WTC11 (cell line): Measurements from ENCODE around the gene MCM3AP. TPM values are rescaled to one million over a fixed set of nuclear protein-coding genes. Genes with fewer than 3 reads are reported as not detected.

Experiments
- ATAC-seq: fragments of 200-7000 bp; cut with Tn5 transposase; 2 replicates; pipeline ENCODE4 v1.10.0; 2021; ENCODE audit warnings: mild to moderate bottlenecking, moderate library complexity
- CTCF ChIA-PET: fragments of 300-600 bp; sonication (Branson Sonifier 250); formaldehyde crosslinking; loops from one replicate; lab custom pipeline; 2021; ENCODE audit warnings: antibody characterized with exemption; lab: Charles Lee
- POLR2A ChIA-PET: fragments of 350-600 bp; sonication (Branson Sonifier 250); formaldehyde crosslinking; loops from one replicate; lab custom pipeline; 2021; ENCODE audit warnings: antibody characterized with exemption; lab: Charles Lee
- DNase-seq: peaks from one replicate; pipeline ENCODE4 v3.0.0; 2021; ENCODE audit warnings: low spot score
- H3K27ac Mint-ChIP-seq: 2 replicates; pipeline ENCODE4 v1.8.0; 2021; ENCODE audit warnings: mixed read lengths
- H3K27me3 Mint-ChIP-seq: 2 replicates; pipeline ENCODE4 v1.8.0; 2021; ENCODE audit warnings: low read depth, mild to moderate bottlenecking, moderate library complexity, mixed read lengths
- H3K36me3 Mint-ChIP-seq: 2 replicates; pipeline ENCODE4 v1.8.0; 2021; ENCODE audit warnings: mixed read lengths
- H3K4me1 Mint-ChIP-seq: 2 replicates; pipeline ENCODE4 v1.8.0; 2022; ENCODE audit warnings: mixed read lengths
- H3K4me3 Mint-ChIP-seq: 2 replicates; pipeline ENCODE4 v1.8.0; 2021; ENCODE audit warnings: mild to moderate bottlenecking, moderate library complexity, mixed read lengths
- H3K9me3 Mint-ChIP-seq: 2 replicates; pipeline ENCODE4 v1.8.0; 2021; ENCODE audit warnings: mixed read lengths
- CTCF ChIP-seq: fragments of 200-600 bp; IDR thresholded peaks from 2 replicates; pipeline ENCODE4 v1.8.0; 2022; ENCODE audit warnings: antibody characterized with exemption
- ERG ChIP-seq: fragments of 250-450 bp; sonication (Bioruptor Pico); IDR thresholded peaks from 2 replicates; pipeline ENCODE4 v1.8.0; 2021; ENCODE audit warnings: mild to moderate bottlenecking
- FOXK1 ChIP-seq: sonication (generic); formaldehyde crosslinking; IDR thresholded peaks from 2 replicates; pipeline ENCODE4 v1.8.0; 2022; ENCODE audit warnings: mild to moderate bottlenecking, moderate library complexity, missing genetic modification reagents
- FOXP4 ChIP-seq: sonication (generic); formaldehyde crosslinking; IDR thresholded peaks from 2 replicates; pipeline ENCODE4 v1.8.0; 2022; ENCODE audit warnings: mild to moderate bottlenecking, missing genetic modification reagents
- GTF2I ChIP-seq: fragments of 250-450 bp; sonication (Bioruptor Pico); conservative IDR thresholded peaks from 2 replicates; pipeline ENCODE4 v1.4.0; 2021; ENCODE audit warnings: mild to moderate bottlenecking
- MXD4 ChIP-seq: fragments of 250-450 bp; sonication (Bioruptor Pico); IDR thresholded peaks from 2 replicates; pipeline ENCODE4 v1.8.0; 2021; ENCODE audit warnings: mild to moderate bottlenecking, moderate library complexity, borderline replicate concordance
- SMAD4 ChIP-seq: sonication (generic); formaldehyde crosslinking; IDR thresholded peaks from 2 replicates; pipeline ENCODE4 v1.8.0; 2022; ENCODE audit warnings: mild to moderate bottlenecking, missing genetic modification reagents
- TEAD1 ChIP-seq: sonication (generic); formaldehyde crosslinking; IDR thresholded peaks from 2 replicates; pipeline ENCODE4 v1.8.0; 2022; ENCODE audit warnings: mild to moderate bottlenecking, missing genetic modification reagents
- TP53 ChIP-seq: sonication (generic); formaldehyde crosslinking; IDR thresholded peaks from 2 replicates; pipeline ENCODE4 v1.8.1; 2023; ENCODE audit warnings: mild to moderate bottlenecking, missing genetic modification reagents
- ZBTB43 ChIP-seq: sonication (generic); formaldehyde crosslinking; IDR thresholded peaks from 2 replicates; pipeline ENCODE4 v1.8.1; 2023; ENCODE audit warnings: mild to moderate bottlenecking, missing genetic modification reagents
- ZNF671 ChIP-seq: fragments of 250-450 bp; sonication (Bioruptor Pico); IDR thresholded peaks from 2 replicates; pipeline ENCODE4 v1.8.0; 2021; ENCODE audit warnings: mild to moderate bottlenecking
- ZSCAN18 ChIP-seq: fragments of 250-450 bp; sonication (Bioruptor Pico); IDR thresholded peaks from 2 replicates; pipeline ENCODE4 v2.1.2; 2022; ENCODE audit warnings: mild to moderate bottlenecking, moderate library complexity
- total RNA-seq: library from RNA; stranded (reverse); gene quantifications from 3 replicates; pipeline ENCODE4 v1.2.3, GENCODE V29; 2021
- TF ChIP-seq, protein P1 (sequence below): sonication (generic); formaldehyde crosslinking; IDR thresholded peaks from 2 replicates; pipeline ENCODE4 v1.8.0; 2022; ENCODE audit warnings: mild to moderate bottlenecking, missing genetic modification reagents
- TF ChIP-seq, protein P2 (sequence below): sonication (generic); formaldehyde crosslinking; IDR thresholded peaks from 2 replicates; pipeline ENCODE4 v1.8.1; 2022; ENCODE audit warnings: low read depth, missing genetic modification reagents, borderline replicate concordance
- TF ChIP-seq, protein P3 (sequence below): sonication (generic); formaldehyde crosslinking; IDR thresholded peaks from 2 replicates; pipeline ENCODE4 v1.8.1; 2023; ENCODE audit warnings: mild to moderate bottlenecking, moderate library complexity, missing genetic modification reagents
- TF ChIP-seq, protein P4 (sequence below): sonication (generic); formaldehyde crosslinking; IDR thresholded peaks from 2 replicates; pipeline ENCODE4 v1.8.1; 2023; ENCODE audit warnings: mild to moderate bottlenecking, missing genetic modification reagents, moderate library complexity

Gene MCM3AP
- total RNA-seq, 1 experiment from 2014 or later = 167 TPM

- no peak for TF ChIP-seq ERG (CRISPR knock-in tag)
Observed at GRCh38 chr21:46327711-46328110, 42.3 kb upstream of the MCM3AP start (continued).

- Mint-ChIP-seq H3K4me1 (peaks cover 25% of the 10 kb centered on the region), H3K36me3 (peaks cover 44% of the 10 kb centered on the region)
- CTCF ChIA-PET = interaction anchor here (0.8 to 1.8 kb wide), 7 partner anchors 12 to 356 kb away, joined by 3 to 5 read pairs (median 4); no protein-coding TSS in a partner anchor
- POLR2A ChIA-PET = no interaction called here
- TF ChIP-seq, protein P1, sequence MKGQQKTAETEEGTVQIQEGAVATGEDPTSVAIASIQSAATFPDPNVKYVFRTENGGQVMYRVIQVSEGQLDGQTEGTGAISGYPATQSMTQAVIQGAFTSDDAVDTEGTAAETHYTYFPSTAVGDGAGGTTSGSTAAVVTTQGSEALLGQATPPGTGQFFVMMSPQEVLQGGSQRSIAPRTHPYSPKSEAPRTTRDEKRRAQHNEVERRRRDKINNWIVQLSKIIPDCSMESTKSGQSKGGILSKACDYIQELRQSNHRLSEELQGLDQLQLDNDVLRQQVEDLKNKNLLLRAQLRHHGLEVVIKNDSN = 0 out of 2 replicates have a peak, but pooled peaks have one; percentile 33
- no peak for TF ChIP-seq ZBTB43 (CRISPR knock-in tag)
- TF ChIP-seq, all 79 proteins: peak for 1
- ATAC-seq (no peak), DNase-seq (no peak)
- Mint-ChIP-seq H3K4me3 (peak overlapping the region; percentile 20), H3K27ac (peak overlapping the region; percentile 64), H3K9me3 (no peaks in the 10 kb centered on the region), H3K27me3 (no peaks in the 10 kb centered on the region)
Observed at GRCh38 chr21:46326110-46326703, 40.8 kb upstream of the MCM3AP start.

GRCh38 chr21:46325073-46325912 is 39.9 kb upstream of the MCM3AP start:
- ChIA-PET POLR2A (no interaction called here), CTCF (interaction anchor here (0.6 to 1.8 kb wide), 10 partner anchors 11 to 355 kb away, joined by 3 to 5 read pairs (median 4); no protein-coding TSS in a partner anchor)
- Mint-ChIP-seq H3K27ac (peak overlapping the region; percentile 49), H3K4me3 (peak overlapping the region; percentile 64), H3K36me3 (peaks cover 38% of the 10 kb centered on the region), H3K27me3 (no peaks in the 10 kb centered on the region), H3K4me1 (peaks cover 32% of the 10 kb centered on the region), H3K9me3 (no peaks in the 10 kb centered on the region)
- DNase-seq = peak; percentile 70
- peak; percentile 35 for ATAC-seq
- no peak for TF ChIP-seq CTCF
- TF ChIP-seq ZNF671 = no peak
- TF ChIP-seq FOXP4 (CRISPR knock-in tag) = no peak
- no peak for TF ChIP-seq TEAD1
- no peak for TF ChIP-seq ZSCAN18 (CRISPR knock-in tag)
- no peak for TF ChIP-seq TP53
- TF ChIP-seq, protein P2, sequence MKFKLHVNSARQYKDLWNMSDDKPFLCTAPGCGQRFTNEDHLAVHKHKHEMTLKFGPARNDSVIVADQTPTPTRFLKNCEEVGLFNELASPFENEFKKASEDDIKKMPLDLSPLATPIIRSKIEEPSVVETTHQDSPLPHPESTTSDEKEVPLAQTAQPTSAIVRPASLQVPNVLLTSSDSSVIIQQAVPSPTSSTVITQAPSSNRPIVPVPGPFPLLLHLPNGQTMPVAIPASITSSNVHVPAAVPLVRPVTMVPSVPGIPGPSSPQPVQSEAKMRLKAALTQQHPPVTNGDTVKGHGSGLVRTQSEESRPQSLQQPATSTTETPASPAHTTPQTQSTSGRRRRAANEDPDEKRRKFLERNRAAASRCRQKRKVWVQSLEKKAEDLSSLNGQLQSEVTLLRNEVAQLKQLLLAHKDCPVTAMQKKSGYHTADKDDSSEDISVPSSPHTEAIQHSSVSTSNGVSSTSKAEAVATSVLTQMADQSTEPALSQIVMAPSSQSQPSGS (CRISPR knock-in tag) = no peak
- no peak for TF ChIP-seq MXD4 (CRISPR knock-in tag)
- no peak for TF ChIP-seq SMAD4 (CRISPR knock-in tag)
- TF ChIP-seq, protein P3, sequence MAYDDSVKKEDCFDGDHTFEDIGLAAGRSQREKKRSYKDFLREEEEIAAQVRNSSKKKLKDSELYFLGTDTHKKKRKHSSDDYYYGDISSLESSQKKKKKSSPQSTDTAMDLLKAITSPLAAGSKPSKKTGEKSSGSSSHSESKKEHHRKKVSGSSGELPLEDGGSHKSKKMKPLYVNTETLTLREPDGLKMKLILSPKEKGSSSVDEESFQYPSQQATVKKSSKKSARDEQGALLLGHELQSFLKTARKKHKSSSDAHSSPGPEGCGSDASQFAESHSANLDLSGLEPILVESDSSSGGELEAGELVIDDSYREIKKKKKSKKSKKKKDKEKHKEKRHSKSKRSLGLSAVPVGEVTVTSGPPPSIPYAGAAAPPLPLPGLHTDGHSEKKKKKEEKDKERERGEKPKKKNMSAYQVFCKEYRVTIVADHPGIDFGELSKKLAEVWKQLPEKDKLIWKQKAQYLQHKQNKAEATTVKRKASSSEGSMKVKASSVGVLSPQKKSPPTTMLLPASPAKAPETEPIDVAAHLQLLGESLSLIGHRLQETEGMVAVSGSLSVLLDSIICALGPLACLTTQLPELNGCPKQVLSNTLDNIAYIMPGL (CRISPR knock-in tag) = peak; percentile 84; the same call in 1 of the 2 replicates
- TF ChIP-seq GTF2I (CRISPR knock-in tag) = no peak
- TF ChIP-seq, protein P4, sequence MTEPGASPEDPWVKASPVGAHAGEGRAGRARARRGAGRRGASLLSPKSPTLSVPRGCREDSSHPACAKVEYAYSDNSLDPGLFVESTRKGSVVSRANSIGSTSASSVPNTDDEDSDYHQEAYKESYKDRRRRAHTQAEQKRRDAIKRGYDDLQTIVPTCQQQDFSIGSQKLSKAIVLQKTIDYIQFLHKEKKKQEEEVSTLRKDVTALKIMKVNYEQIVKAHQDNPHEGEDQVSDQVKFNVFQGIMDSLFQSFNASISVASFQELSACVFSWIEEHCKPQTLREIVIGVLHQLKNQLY (CRISPR knock-in tag) = no peak
- 0 out of 2 replicates have a peak, but pooled peaks have one; percentile 23 for TF ChIP-seq FOXK1 (CRISPR knock-in tag)
